Ureter (tissue), 1 donor: ENCODE measurements around the gene BRAP. TPM values are rescaled to one million over a fixed set of nuclear protein-coding genes. Genes with fewer than 3 reads are reported as not detected.
A peak's percentile ranks its signal among the peaks of the same experiment; 100 is the strongest.
"Not testable (repeated sequence)": the region's sequence is repeated elsewhere in the genome, so short reads cannot be mapped to it uniquely, and the experiment has no call there.

Experiments used
- DNase-seq: peaks from one replicate; pipeline ENCODE4 v3.0.0-alpha.2; 2020; ENCODE audit warnings: low spot score
- total RNA-seq: library from RNA; stranded (reverse); gene quantifications from one replicate; pipeline ENCODE4 v1.2.4, GENCODE V29; 2023
- donor health status: DM: yes; HTN: yes; CAD: no.

BRAP gene
- total RNA-seq, 1 donor from 2014 or later, result 20.7 TPM

DNA sequence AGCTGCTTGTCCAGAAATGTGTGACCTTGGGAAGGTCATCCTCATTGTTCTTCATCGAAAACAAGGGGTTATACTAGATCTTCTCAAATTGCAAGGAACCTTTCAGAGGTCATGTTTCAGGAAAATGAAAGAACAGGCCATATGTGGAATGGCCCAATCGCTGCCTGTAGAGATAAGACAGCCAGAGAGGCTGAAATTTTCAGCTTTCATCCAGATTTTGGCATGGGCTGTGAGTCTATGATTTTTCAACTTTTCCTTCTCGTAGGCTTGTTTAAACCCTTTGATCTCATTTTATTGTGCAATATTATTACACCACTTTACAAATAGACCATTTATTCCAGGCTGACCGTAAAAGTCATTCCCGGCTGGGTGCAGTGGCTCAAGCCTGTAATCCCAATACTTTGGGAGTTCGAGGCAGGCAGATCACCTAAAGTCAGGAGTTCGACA lies 69.6 kb downstream of the BRAP start:
- no peak for DNase-seq

DNA sequence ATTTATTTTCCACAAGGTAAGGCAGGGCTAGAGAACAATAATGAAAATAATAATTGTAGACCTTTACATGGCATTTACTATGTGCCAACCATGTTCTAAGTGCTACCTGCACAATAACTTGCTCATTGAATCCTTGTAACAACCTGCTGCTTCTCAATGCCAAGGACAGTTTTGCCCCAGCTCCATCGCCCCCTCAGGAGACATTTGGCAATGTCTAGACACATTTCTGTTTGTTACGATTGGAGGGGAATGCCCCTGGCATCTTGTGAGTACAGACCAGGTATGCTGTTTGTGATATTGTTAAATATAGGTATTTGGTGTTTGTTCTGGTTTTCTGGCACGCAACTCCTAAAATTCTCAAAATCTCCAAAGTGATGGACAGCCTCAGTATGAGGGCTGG lies 78.5 kb downstream of the BRAP start:
- DNase-seq, result no peak

DNA sequence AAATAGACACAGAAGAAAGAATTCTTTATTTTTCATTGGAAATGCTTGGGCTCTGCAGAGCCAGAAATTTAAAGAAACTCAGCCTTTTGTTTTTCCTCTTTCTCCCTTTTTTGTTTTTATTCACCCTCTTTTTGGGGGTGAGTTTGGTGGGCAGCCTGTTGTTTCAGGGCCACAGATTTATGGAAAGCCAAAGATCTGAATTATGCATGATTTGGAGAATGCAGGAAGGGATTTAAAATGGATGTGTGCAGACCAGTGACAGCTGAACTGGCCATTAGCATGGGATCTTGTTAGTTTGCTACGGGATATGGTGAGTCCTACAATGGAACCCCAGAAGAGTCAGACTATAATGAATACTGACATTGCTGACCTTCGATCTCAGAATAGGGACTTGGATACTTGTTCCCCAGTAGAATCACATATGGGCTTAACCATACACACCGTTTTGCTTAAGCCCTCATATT lies 79.0 kb downstream of the BRAP start:
- DNase-seq, result no peak

DNA sequence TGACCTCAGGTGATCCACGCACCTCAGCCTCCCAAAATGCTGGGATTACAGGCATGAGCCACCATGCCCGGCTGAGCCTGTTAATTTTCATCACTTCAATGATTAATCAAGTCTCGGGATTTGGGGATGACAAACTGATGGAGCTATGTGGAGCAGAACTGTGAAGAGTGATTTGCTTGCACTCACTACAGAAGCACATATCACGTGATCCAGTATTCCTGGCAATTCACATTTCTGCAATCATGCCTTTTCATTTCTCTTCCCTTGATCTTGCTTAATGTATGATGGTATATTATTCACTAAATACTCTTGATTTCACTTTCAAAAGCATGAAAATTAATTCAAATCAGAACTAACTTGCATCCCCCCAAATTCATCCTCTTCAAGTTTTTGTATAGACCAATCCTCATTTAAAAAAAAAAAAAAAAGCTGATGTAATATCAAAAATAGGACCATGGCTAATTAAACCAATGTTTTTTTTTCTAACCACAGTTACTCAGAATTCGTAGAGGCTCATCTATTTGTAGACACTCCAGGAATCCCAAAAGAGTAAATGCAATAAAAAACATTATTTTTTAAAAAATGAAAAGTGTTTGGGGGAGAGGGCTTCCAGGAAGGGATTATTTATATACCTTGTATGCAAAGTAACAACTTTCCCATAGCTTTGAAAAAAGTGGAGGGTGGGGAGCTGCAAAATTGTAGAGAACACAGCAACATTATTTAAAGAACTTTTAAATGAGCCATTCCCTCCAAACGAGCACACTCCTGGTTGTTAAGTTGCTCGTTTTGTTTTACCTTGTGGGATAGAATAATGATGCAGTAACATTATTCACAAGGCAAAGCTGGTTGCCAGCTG lies 79.6 kb downstream of the BRAP start:
- DNase-seq, result no peak

DNA sequence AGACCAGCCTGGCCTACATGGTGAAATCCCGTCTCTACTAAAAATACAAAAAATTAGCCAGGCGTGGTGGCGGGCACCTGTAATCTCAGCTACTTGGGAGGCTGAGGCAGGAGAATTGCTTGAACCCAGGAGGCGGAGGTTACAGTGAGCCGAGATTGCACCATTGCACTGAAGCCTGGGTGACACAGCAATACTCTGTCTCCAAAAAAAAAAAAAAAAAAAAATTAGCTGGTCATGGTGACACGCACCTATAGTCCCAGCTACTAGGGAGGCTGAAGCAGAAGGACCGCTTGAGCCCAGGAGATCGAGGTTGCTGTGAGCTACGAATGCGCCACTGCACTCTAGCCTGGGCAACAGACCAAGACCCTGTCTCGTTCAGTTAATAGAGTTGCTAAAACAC lies 82.9 kb downstream of the BRAP start:
- DNase-seq, result not testable (repeated sequence)

DNA sequence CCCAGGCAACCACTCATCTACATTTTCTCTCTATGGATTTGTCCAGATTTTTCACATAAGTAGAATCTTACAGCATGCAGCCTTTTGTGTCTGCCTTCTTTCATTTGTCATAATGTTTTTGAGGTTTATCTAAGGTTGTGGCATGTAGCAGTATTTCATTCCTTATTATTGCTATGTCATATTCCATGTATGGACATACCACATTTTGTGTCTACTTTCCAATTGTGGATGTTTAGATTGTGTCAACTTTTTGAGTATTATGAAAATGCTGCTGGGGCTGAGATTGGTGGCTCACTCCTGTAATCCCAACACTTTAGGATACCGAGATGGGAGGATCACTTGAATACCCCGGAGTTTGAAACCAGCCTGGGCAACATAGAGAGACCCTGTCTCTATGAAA lies 83.4 kb downstream of the BRAP start:
- DNase-seq, result no peak

DNA sequence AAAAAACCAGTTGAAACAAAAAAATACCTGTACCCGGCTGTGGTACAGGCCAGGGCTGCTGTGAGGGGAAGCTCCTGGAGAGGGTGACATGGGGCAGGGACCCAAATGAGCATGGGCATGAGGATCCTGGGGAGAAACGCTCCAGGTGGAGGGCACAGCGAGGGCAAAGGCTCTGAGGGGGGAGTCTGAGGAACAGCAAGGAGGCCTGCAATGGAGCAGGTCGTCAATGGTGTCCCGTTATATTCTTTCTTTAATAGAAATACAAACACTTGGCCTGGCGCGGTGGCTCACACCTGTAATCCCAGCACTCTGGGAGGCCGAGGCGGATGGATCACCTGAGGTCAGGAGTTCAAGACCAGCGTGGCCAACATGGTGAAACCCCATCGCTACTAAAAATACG lies 84.8 kb downstream of the BRAP start:
- not testable (repeated sequence) for DNase-seq

DNA sequence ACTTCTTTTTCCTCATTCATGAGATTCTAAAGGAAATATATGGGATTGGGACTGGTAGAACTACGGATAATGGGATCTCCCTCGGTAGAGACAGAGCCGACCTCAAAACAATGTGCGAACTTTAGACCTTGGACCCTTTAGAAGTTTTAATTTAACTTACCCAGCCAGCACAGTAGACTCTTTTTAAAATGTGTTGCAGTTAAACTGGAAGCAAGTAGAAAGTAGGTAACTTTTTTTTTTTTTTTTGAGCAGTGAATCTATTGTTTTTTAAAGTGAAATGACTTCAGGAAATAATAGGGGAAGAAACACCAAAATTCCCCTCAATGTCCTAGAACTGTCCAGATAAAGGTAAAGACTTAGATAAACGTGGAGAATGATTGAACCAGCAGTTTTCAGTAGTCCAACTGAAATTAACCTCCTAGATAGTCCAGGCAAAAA lies 85.5 kb downstream of the BRAP start:
- no peak for DNase-seq

DNA sequence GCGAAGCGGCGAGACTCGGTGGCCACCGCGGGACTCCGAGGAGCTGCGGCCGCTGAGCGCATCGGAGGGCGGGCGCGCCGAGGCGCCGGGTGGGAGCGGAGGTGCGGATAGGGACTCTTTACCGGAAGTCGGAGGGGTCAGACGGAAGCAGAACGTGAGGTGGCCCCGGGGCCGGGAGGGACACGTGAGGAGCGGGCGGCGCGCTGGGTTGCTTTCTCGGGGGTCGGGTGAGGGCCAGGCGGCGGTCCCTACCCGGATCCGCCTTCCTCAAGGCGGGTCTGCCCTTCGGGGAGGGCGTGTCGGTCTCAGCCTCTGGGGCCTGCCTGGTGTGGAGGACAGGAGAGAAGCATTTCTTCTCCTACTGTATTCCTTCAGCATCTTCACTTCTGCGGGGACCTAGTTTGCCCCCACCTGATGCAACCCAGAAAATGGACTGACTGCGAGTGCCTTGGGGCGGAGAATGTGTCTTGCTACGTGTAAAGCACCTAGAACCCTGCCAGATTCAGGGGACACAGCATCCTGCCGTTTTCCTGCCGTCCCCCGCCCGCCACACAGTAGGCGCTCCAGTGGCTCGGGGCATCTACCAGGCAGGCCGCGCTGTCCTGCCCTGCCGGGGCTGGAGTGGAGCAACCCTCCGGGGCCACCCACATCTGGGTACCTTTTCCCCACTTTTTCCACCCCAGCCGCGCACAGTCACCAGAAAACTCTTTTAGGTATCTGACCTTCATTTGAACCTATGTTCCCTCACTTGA lies 86.1 kb downstream of the BRAP start:
- peak; percentile 93 for DNase-seq

DNA sequence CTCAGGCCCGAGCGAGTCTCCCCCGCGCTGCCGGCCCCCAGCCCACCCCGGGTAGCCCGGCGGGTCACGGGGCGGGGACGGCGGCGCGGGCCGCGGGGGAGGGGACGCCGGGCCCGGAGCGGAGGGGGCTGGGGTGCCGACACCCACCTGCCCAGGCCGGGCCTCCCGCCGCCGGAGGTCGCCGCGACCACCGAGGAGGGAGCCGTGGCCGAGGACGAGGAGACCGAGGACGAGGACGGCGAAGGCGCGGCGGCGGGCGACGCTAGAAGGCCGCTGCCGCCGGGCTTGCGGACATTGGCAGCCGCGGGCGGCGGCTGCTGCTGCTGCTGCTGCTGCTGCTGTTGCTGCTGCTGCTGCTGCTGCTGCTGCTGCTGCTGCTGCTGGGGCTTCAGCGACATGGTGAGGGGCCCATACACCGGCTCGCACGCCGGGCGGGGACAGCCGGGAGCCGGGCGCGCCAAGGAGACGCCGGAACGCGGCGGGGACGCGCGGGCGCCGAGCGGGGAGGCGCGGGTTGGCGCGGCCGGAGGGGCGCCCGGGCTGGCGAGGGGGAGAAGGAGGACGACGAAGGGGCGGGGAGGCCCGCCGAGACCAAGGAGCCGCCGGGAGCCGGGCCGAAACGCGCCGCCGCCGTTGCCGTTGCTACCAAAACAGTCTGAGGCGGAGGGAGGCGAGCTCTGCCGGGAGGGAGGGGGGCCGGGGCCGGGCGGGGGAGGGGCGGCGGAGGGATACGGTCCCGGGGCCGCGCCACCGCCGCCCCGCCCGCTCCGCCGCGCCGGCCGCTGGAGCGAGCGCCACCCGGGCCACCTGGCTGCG lies 86.9 kb downstream of the BRAP start, which contains the start of gene ATXN2:
Gene ATXN2, minus strand, starts transcription at position 679 of the 816 bp plus-strand sequence. Its CDS starts 281 bp downstream, at position 398.
- DNase-seq, result peak; percentile 71

DNA sequence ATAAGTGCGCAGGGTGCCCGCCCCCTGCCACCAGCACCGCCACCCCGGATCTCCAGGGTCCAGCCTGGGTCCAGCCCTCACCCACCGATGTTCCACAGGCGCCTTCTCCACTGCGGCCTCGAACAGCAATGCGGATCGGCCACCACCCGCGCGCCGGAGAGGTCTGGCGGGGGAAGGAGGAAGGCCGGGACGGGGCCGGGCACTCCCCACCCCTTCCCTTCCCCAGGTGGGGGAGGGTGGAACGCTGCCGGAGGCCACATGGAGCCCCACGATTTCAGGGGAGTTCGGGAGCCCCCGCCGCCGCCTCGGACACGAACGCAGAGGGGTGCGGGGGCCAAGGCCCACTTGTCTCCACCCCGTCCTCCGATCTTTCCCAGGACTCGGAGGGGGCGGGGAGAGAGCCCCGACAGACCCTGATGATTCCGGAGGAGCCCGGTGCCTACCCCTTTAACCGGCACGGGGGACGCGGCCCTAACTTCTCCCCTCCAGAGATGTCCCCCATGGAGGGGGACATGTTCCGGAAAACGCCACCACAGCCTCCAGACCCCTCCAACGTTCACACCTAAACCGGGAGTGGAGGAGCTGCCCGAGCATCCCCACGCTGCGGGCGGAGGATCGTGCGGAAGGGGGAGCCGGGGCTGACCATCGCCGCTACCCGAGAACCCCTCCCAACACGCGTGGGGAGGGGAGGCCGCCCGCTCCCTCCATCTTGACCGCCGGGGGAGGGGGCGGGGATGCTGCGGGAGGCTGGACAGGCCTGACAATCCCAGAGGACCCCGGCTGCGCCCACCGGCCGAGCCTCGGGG lies 87.7 kb downstream of the BRAP start:
- peak; percentile 60 for DNase-seq

DNA sequence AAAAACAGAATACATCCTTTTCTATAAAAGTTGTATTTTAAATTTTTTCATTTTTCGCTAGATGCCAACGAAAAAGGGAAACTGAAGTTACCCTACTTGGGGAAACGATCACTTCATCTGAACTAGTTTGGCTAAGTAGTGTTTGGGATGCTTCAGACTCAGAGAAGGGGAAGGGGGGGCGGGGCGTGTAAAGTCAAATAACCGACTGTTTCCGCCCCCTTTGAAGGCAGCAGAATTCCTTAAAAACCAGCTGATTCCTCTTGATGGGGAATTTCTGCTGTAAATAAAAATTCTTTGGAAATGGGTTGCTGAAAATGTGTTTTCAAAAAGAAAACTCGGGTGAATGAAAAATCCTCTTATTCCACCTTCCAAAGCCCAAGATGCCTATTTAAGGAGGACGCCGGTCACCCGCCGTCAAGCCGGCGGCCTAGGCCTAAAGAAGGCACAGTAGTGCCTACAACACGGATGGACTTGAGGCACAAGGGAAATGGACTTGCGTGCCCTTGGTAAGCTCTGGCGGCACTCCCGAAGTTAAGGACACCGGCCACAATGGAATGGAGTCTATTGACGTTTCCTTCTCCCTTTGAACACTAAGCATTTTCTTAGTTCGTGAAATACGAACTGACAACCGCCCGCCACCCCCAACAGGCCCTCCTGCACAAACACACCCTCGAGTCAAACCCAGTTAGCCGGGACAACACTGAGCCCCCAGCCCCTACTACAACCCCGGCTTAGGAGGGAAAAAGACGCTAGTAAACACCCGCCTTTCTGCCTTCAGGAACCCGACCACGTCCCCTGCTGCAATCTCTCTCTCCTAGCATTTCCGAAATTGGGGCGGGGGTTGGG lies 88.5 kb downstream of the BRAP start:
- DNase-seq, result peak; percentile 62

DNA sequence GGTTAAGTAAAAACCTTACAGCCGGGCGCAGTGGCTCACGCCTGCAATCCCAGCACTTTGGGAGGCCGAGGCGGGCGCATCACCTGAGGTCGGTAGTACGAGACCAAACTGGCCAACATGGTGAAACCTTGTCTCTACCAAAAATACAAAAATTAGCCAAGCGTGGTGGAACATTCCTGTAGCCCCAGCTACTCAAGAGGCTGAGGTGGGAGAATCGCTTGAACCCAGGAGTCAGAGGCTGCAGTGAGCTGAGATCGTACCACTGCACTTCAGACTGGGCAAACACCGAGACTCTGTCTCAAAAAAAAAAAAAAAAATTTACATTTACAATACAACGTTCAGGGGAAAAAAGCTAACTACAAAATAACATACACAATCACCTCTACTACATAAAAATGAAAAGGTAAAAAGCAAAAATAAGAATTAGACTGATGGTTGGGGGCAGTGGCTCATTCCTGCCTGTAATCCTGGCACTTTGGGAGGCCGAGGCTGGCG lies 90.4 kb downstream of the BRAP start:
- DNase-seq, result not testable (repeated sequence)

Other genes with a start within 250 kb of the BRAP start
- 120 TPM for gene ATXN2, start 86.6 kb downstream of the BRAP start, total RNA-seq
- gene ACAD10, start 97 bp upstream of the BRAP start, total RNA-seq, result 43.6 TPM
- gene ALDH2, start 81.0 kb upstream of the BRAP start, total RNA-seq, result 66.9 TPM
- 68.3 TPM for gene MAPKAPK5, start 156.3 kb upstream of the BRAP start, total RNA-seq